Neural cell (in vitro differentiated cells): ENCODE data around the gene CHRDL2.

Experiments used
- EP300 ChIP-seq: fragments of 450-650 bp; conservative IDR thresholded peaks from 2 replicates; pipeline ENCODE4 v1.6.1; 2014; ENCODE audit warnings: antibody characterized with exemption, mild to moderate bottlenecking, moderate library complexity; ENCODE audit not compliant: poor library complexity, severe bottlenecking
- EZH2 ChIP-seq: fragments of 200-600, 300-800 bp; shearing (Covaris generic), sonication (generic); IDR thresholded peaks from 2 replicates; pipeline ENCODE4 v1.6.1; 2014; ENCODE audit warnings: antibody characterized with exemption, low read length, borderline replicate concordance, mild to moderate bottlenecking; ENCODE audit not compliant: insufficient read depth, poor library complexity, severe bottlenecking
- MXI1 ChIP-seq: fragments of 450-650 bp; conservative IDR thresholded peaks from 2 replicates; pipeline ENCODE4 v1.6.1; 2014; ENCODE audit warnings: antibody characterized with exemption, mild to moderate bottlenecking; ENCODE audit not compliant: poor library complexity, severe bottlenecking
- POLR2AphosphoS5 ChIP-seq: IDR thresholded peaks from 2 replicates; pipeline ENCODE4 v1.6.1; 2012
- SMC3 ChIP-seq: fragments of 450-650 bp; conservative IDR thresholded peaks from 2 replicates; pipeline ENCODE4 v1.6.1; 2014; ENCODE audit warnings: antibody characterized with exemption, mild to moderate bottlenecking, moderate library complexity; ENCODE audit not compliant: poor library complexity
- TAF1 ChIP-seq: IDR thresholded peaks from 2 replicates; pipeline ENCODE4 v1.6.1; 2012; ENCODE audit warnings: low read depth
- TF ChIP-seq, protein P1 (sequence below): fragments of 450-650 bp; IDR thresholded peaks from 2 replicates; pipeline ENCODE4 v1.5.1; 2014; ENCODE audit warnings: antibody characterized with exemption, mild to moderate bottlenecking, moderate library complexity; ENCODE audit not compliant: poor library complexity, severe bottlenecking
- TF ChIP-seq, protein P2 (sequence below): IDR thresholded peaks from 2 replicates; pipeline ENCODE4 v1.6.1; 2012; ENCODE audit warnings: borderline replicate concordance

DNA sequence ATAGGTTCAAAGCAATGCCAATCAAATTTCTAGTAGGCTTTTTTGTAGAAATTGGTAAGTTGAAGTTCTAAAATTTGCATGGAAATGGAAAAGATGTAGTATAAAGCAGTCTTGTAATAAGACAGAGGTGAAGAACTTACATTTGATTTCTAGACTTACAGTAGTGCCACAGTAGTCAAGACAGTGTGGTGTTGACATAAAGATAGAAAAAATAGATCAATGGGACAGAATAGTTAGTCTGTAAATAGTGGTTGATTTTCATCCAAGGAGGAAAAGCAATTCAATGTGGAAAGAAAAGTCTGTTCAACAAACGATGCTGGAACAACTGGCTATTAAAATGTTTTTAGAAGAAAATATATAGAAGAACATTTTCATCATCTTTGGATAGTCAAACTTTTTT is 67.9 kb downstream of the CHRDL2 start:
- TF ChIP-seq, protein P1, sequence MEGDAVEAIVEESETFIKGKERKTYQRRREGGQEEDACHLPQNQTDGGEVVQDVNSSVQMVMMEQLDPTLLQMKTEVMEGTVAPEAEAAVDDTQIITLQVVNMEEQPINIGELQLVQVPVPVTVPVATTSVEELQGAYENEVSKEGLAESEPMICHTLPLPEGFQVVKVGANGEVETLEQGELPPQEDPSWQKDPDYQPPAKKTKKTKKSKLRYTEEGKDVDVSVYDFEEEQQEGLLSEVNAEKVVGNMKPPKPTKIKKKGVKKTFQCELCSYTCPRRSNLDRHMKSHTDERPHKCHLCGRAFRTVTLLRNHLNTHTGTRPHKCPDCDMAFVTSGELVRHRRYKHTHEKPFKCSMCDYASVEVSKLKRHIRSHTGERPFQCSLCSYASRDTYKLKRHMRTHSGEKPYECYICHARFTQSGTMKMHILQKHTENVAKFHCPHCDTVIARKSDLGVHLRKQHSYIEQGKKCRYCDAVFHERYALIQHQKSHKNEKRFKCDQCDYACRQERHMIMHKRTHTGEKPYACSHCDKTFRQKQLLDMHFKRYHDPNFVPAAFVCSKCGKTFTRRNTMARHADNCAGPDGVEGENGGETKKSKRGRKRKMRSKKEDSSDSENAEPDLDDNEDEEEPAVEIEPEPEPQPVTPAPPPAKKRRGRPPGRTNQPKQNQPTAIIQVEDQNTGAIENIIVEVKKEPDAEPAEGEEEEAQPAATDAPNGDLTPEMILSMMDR: no peak
- TF ChIP-seq EP300 (no peak), TAF1 (no peak), MXI1 (no peak), POLR2AphosphoS5 (no peak), EZH2 (no peak), SMC3 (no peak)
- TF ChIP-seq, protein P2, sequence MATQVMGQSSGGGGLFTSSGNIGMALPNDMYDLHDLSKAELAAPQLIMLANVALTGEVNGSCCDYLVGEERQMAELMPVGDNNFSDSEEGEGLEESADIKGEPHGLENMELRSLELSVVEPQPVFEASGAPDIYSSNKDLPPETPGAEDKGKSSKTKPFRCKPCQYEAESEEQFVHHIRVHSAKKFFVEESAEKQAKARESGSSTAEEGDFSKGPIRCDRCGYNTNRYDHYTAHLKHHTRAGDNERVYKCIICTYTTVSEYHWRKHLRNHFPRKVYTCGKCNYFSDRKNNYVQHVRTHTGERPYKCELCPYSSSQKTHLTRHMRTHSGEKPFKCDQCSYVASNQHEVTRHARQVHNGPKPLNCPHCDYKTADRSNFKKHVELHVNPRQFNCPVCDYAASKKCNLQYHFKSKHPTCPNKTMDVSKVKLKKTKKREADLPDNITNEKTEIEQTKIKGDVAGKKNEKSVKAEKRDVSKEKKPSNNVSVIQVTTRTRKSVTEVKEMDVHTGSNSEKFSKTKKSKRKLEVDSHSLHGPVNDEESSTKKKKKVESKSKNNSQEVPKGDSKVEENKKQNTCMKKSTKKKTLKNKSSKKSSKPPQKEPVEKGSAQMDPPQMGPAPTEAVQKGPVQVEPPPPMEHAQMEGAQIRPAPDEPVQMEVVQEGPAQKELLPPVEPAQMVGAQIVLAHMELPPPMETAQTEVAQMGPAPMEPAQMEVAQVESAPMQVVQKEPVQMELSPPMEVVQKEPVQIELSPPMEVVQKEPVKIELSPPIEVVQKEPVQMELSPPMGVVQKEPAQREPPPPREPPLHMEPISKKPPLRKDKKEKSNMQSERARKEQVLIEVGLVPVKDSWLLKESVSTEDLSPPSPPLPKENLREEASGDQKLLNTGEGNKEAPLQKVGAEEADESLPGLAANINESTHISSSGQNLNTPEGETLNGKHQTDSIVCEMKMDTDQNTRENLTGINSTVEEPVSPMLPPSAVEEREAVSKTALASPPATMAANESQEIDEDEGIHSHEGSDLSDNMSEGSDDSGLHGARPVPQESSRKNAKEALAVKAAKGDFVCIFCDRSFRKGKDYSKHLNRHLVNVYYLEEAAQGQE: no peak
